K562 (cell line): ENCODE measurements around the gene GNAI2. TPM values are rescaled to one million over a fixed set of nuclear protein-coding genes. Genes with fewer than 3 reads are reported as not detected.
A peak's percentile ranks its signal among the peaks of the same experiment; 100 is the strongest.

ENCODE experiments used
- CBX2 ChIP-seq: fragments of 200-600 bp; sonication (generic); IDR thresholded peaks from one replicate; pipeline ENCODE4 v1.6.1; 2012; ENCODE audit warnings: mild to moderate bottlenecking, low read length, inconsistent platforms; ENCODE audit not compliant: insufficient read depth, poor library complexity, severe bottlenecking
- EP400 ChIP-seq: fragments of 450-650 bp; IDR thresholded peaks from 2 replicates; pipeline ENCODE4 v1.6.1; 2017; ENCODE audit warnings: antibody characterized with exemption, mild to moderate bottlenecking, moderate library complexity
- FOXP1 ChIP-seq: sonication (generic); formaldehyde crosslinking; IDR thresholded peaks from 2 replicates; pipeline ENCODE4 v1.8.0; 2022; ENCODE audit warnings: mild to moderate bottlenecking, missing genetic modification reagents
- ILF3 ChIP-seq: fragments of 450-650 bp; IDR thresholded peaks from 2 replicates; pipeline ENCODE4 v1.6.1; 2018; ENCODE audit warnings: antibody characterized with exemption, mild to moderate bottlenecking, moderate library complexity, borderline replicate concordance
- JUNB ChIP-seq: fragments of 450-650 bp; formaldehyde crosslinking; conservative IDR thresholded peaks from 2 replicates; pipeline ENCODE4 v1.4.0; 2020; ENCODE audit warnings: mild to moderate bottlenecking
- L3MBTL2 ChIP-seq: fragments of 450-650 bp; IDR thresholded peaks from 2 replicates; pipeline ENCODE4 v1.6.1; 2016; ENCODE audit warnings: mild to moderate bottlenecking, moderate library complexity
- MCM2 ChIP-seq: fragments of 450-650 bp; IDR thresholded peaks from 2 replicates; pipeline ENCODE4 v1.6.1; 2017; ENCODE audit warnings: low read depth, mild to moderate bottlenecking
- MECOM ChIP-seq: fragments of 250-450 bp; sonication (Bioruptor Pico); IDR thresholded peaks from 2 replicates; pipeline ENCODE4 v1.8.0; 2022; ENCODE audit warnings: inconsistent platforms
- NONO ChIP-seq, 2 experiments: fragments of 200-400 bp in 1 of 2; fragments of 450-650 bp in 1 of 2; formaldehyde crosslinking in 1 of 2; IDR thresholded peaks; 2 replicates each; pipeline ENCODE4 v1.6.1; 2017; ENCODE audit warnings: low read depth in 2 of 2, mild to moderate bottlenecking in 2 of 2, moderate library complexity in 2 of 2, low read length in 1 of 2
- NR4A1 ChIP-seq, 2 experiments: fragments of 250-450 bp in 1 of 2; fragments of 450-650 bp in 1 of 2; sonication (Bioruptor Pico) in 1 of 2; IDR thresholded peaks; 2 replicates each; pipeline versions ENCODE4 v1.4.0 to v1.6.1; 2016 to 2020; ENCODE audit warnings: mild to moderate bottlenecking in 2 of 2, missing compliant biosample characterization in 1 of 2, missing genetic modification characterization in 1 of 2, moderate library complexity in 1 of 2
- POLR3G ChIP-seq: IDR thresholded peaks from 2 replicates; pipeline ENCODE4 v1.6.1; 2011; ENCODE audit not compliant: insufficient read length, insufficient replicate concordance; ENCODE audit errors: extremely low read depth
- PTRF ChIP-seq: fragments of 450-650 bp; IDR thresholded peaks from 2 replicates; pipeline ENCODE4 v1.6.1; 2016; ENCODE audit warnings: mild to moderate bottlenecking, missing genetic modification characterization, missing compliant biosample characterization
- RBM15 ChIP-seq: fragments of 200-400 bp; formaldehyde crosslinking; IDR thresholded peaks from 2 replicates; pipeline ENCODE4 v1.6.1; 2018; ENCODE audit warnings: mild to moderate bottlenecking, low read length, moderate library complexity; ENCODE audit not compliant: insufficient read depth
- RFX1 ChIP-seq: fragments of 450-650 bp; IDR thresholded peaks from 2 replicates; pipeline ENCODE4 v1.6.1; 2016; ENCODE audit warnings: mild to moderate bottlenecking, moderate library complexity
- STAT5A ChIP-seq: IDR thresholded peaks from 2 replicates; pipeline ENCODE4 v1.6.1; 2012; ENCODE audit warnings: low read length, inconsistent platforms, borderline replicate concordance
- TBL1XR1 ChIP-seq, 2 experiments: IDR thresholded peaks; 2 replicates each; pipeline ENCODE4 v1.6.1; 2012; ENCODE audit warnings: improper control_type of control experiment in 2 of 2, low read length in 2 of 2, mild to moderate bottlenecking in 1 of 2
- TBP ChIP-seq: optimal IDR thresholded peaks from 2 replicates; pipeline ENCODE3; 2011; ENCODE audit warnings: low read depth, low read length, improper control_type of control experiment
- XRCC3 ChIP-seq: fragments of 450-650 bp; IDR thresholded peaks from 2 replicates; pipeline ENCODE4 v1.6.1; 2017; ENCODE audit warnings: mild to moderate bottlenecking, moderate library complexity
- ZC3H8 ChIP-seq: fragments of 450-650 bp; IDR thresholded peaks from 2 replicates; pipeline ENCODE4 v1.6.1; 2017
- ZFP1 ChIP-seq: fragments of 450-650 bp; formaldehyde crosslinking; IDR thresholded peaks from 2 replicates; pipeline ENCODE4 v1.4.0; 2020; ENCODE audit warnings: mild to moderate bottlenecking, mixed read lengths
- ZKSCAN3 ChIP-seq: fragments of 250-450 bp; sonication (Bioruptor Pico); IDR thresholded peaks from 2 replicates; pipeline ENCODE4 v1.4.0; 2020
- ZNF212 ChIP-seq: fragments of 450-650 bp; formaldehyde crosslinking; IDR thresholded peaks from 2 replicates; pipeline ENCODE4 v1.4.0; 2020; ENCODE audit warnings: mild to moderate bottlenecking
- ZNF41 ChIP-seq: fragments of 250-450 bp; sonication (Bioruptor Pico); conservative IDR thresholded peaks from 2 replicates; pipeline ENCODE4 v1.4.0; 2020; ENCODE audit warnings: mild to moderate bottlenecking
- ZNF583 ChIP-seq: fragments of 250-450 bp; sonication (Bioruptor Pico); IDR thresholded peaks from 2 replicates; pipeline ENCODE4 v1.4.0; 2020
- ZNF780A ChIP-seq: fragments of 250-450 bp; sonication (Bioruptor Pico); IDR thresholded peaks from 2 replicates; pipeline ENCODE4 v1.5.0; 2021; ENCODE audit warnings: mild to moderate bottlenecking
- ZSCAN32 ChIP-seq: fragments of 450-650 bp; formaldehyde crosslinking; IDR thresholded peaks from 2 replicates; pipeline ENCODE4 v1.4.0; 2020; ENCODE audit warnings: mild to moderate bottlenecking, moderate library complexity
- polyA plus RNA-seq, 8 experiments: library from polyadenylated mRNA; depleted of rRNA in 4 of 8; stranded (reverse) in 5 of 8; unstranded in 3 of 8; fragments of >200 nt; fragmentation: Nextera tagmentation in 2 of 8; fragmentation: Illumina TruSeq in 1 of 8; extraction: Ambion mirVana in 2 of 8; extraction: Trizol in 1 of 8; gene quantifications; 2 replicates each; pipeline versions ENCODE4 v1.2.1 to v1.2.3, GENCODE V29; 2011 to 2014; ENCODE audit warnings: inconsistent platforms in 1 of 8, missing spikeins in 1 of 8
- total RNA-seq, 7 experiments: library from RNA; depleted of rRNA in 6 of 7; stranded (reverse); fragments of >200 nt in 6 of 7; fragmentation: Illumina TruSeq in 2 of 7; extraction: Trizol in 2 of 7; gene quantifications; 2 replicates each; pipeline versions ENCODE4 v1.2.1 to v1.2.3, GENCODE V29; 2011 to 2021; ENCODE audit warnings: low replicate concordance in 1 of 7
- TF ChIP-seq, protein P1 (sequence below): IDR thresholded peaks from 2 replicates; pipeline ENCODE4 v1.6.1; 2012; ENCODE audit warnings: low read depth, low read length, improper control_type of control experiment, borderline replicate concordance
- TF ChIP-seq, protein P2 (sequence below): fragments of 250-450 bp; sonication (Bioruptor Pico); IDR thresholded peaks from 2 replicates; pipeline ENCODE4 v1.8.0; 2022; ENCODE audit warnings: moderate library complexity, mild to moderate bottlenecking, inconsistent platforms

The GNAI2 gene
- total and polyA plus RNA-seq, 9 of the 15 experiments (the other 6 are each of a cell fraction or from before 2014, with no cell fraction given): 1.1 to 72.2 (median 42.7) TPM

- no peak for TF ChIP-seq ZSCAN32
- peak; percentile 90 for TF ChIP-seq EP400
- TF ChIP-seq, protein P1, sequence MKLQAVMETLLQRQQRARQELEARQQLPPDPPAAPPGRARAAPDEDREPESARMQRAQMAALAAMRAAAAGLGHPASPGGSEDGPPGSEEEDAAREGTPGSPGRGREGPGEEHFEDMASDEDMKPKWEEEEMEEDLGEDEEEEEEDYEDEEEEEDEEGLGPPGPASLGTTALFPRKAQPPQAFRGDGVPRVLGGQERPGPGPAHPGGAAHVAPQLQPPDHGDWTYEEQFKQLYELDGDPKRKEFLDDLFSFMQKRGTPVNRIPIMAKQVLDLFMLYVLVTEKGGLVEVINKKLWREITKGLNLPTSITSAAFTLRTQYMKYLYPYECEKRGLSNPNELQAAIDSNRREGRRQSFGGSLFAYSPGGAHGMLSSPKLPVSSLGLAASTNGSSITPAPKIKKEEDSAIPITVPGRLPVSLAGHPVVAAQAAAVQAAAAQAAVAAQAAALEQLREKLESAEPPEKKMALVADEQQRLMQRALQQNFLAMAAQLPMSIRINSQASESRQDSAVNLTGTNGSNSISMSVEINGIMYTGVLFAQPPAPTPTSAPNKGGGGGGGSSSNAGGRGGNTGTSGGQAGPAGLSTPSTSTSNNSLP: no peak
- no peak for TF ChIP-seq NONO (IDR thresholded peaks at IDR 0.05; ENCODE audit: low read depth in 2 of 2, low read length in 1 of 2)
- TF ChIP-seq, protein P2, sequence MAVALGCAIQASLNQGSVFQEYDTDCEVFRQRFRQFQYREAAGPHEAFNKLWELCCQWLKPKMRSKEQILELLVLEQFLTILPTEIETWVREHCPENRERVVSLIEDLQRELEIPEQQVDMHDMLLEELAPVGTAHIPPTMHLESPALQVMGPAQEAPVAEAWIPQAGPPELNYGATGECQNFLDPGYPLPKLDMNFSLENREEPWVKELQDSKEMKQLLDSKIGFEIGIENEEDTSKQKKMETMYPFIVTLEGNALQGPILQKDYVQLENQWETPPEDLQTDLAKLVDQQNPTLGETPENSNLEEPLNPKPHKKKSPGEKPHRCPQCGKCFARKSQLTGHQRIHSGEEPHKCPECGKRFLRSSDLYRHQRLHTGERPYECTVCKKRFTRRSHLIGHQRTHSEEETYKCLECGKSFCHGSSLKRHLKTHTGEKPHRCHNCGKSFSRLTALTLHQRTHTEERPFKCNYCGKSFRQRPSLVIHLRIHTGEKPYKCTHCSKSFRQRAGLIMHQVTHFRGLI: no peak
- TF ChIP-seq XRCC3: no peak
- TF ChIP-seq FOXP1: no peak
- no peak for TF ChIP-seq ZFP1
- TF ChIP-seq MECOM (CRISPR knock-in tag): no peak
- no peak for TF ChIP-seq RBM15
- no peak for TF ChIP-seq ZKSCAN3 (CRISPR knock-in tag)
- TF ChIP-seq ZNF41 (CRISPR knock-in tag): peak; percentile 69; the same call in 1 of the 2 replicates
- TF ChIP-seq POLR3G: no peak
- no peak for TF ChIP-seq PTRF
- no peak for TF ChIP-seq JUNB (CRISPR knock-in tag)
- no peak; the same call in 1 of the 2 replicates for TF ChIP-seq ZNF780A
- no peak; the same call in 1 of the 2 replicates for TF ChIP-seq STAT5A
- TF ChIP-seq ZC3H8: no peak
- TF ChIP-seq TBL1XR1 (IDR thresholded peaks at IDR 0.05; ENCODE audit: low read length in 2 of 2): no peak
- no peak for TF ChIP-seq CBX2
- TF ChIP-seq L3MBTL2: peak; percentile 82
- TF ChIP-seq ZNF583 (CRISPR knock-in tag): peak; percentile 94
- no peak for TF ChIP-seq RFX1
- TF ChIP-seq TBP: peak; percentile 63
- no peak for TF ChIP-seq ILF3
- peak; percentile 52; the same call in 1 of the 2 replicates for TF ChIP-seq NR4A1 (CRISPR knock-in tag; IDR thresholded peaks at IDR 0.05)
- TF ChIP-seq NR4A1 (tag; IDR thresholded peaks at IDR 0.05): peak; percentile 85
- no peak for TF ChIP-seq ZNF212 (CRISPR knock-in tag)
- no peak for TF ChIP-seq MCM2
These were observed 56.4 kb downstream of the GNAI2 start, which contains the start of gene IFRD2 (continued) for GRCh38 chr3:50292159-50293078.
